Epithelial cell of esophagus (primary cell): Measurements from ENCODE around the gene ITFG1.

ENCODE experiments used
- DNase-seq: peaks from one replicate; pipeline ENCODE4 v3.0.0; 2010; ENCODE audit warnings: low read depth
- H3K4me3 ChIP-seq: 2 replicates; pipeline ENCODE4 v1.5.1; 2011; ENCODE audit warnings: mild to moderate bottlenecking, low read length, control low read depth
- TF ChIP-seq, protein P1 (sequence below): IDR thresholded peaks from 2 replicates; pipeline ENCODE4 v1.5.1; 2011; ENCODE audit warnings: low read depth, mild to moderate bottlenecking, low read length, control low read depth, inconsistent platforms; ENCODE audit not compliant: insufficient read depth; ENCODE audit errors: missing control alignments

Gene ITFG1

DNA sequence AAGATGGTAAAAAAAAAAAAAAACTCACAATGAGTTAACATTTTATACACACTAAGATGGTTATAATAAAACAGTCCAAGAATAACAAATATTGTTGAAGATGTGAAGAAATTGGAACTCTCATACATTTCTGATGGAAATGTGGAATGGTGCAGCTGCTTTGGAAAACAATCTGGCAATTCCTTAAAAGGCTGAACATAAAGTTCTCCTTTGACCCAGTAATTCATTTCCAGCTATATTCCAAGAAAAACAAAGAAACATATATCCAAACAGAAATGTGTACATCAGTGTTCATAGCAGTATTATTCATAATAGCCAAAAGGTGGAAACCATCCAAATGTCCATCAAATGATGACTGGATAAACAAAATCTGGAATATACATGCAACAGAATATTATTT lies 219.8 kb downstream of the ITFG1 start:
- H3K4me3 ChIP-seq = no peak overlapping the region
- DNase-seq = no peak
- TF ChIP-seq, protein P1, sequence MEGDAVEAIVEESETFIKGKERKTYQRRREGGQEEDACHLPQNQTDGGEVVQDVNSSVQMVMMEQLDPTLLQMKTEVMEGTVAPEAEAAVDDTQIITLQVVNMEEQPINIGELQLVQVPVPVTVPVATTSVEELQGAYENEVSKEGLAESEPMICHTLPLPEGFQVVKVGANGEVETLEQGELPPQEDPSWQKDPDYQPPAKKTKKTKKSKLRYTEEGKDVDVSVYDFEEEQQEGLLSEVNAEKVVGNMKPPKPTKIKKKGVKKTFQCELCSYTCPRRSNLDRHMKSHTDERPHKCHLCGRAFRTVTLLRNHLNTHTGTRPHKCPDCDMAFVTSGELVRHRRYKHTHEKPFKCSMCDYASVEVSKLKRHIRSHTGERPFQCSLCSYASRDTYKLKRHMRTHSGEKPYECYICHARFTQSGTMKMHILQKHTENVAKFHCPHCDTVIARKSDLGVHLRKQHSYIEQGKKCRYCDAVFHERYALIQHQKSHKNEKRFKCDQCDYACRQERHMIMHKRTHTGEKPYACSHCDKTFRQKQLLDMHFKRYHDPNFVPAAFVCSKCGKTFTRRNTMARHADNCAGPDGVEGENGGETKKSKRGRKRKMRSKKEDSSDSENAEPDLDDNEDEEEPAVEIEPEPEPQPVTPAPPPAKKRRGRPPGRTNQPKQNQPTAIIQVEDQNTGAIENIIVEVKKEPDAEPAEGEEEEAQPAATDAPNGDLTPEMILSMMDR = no peak

GRCh38 chr16:47236716-47237115 lies 224.1 kb downstream of the ITFG1 start:
- no peak overlapping the region for H3K4me3 ChIP-seq
- TF ChIP-seq, protein P1 = no peak
- no peak for DNase-seq

- TF ChIP-seq, protein P1 = no peak
- DNase-seq = no peak
- no peak overlapping the region for H3K4me3 ChIP-seq
Observed at GRCh38 chr16:47230296-47230695, 230.6 kb downstream of the ITFG1 start.

DNA sequence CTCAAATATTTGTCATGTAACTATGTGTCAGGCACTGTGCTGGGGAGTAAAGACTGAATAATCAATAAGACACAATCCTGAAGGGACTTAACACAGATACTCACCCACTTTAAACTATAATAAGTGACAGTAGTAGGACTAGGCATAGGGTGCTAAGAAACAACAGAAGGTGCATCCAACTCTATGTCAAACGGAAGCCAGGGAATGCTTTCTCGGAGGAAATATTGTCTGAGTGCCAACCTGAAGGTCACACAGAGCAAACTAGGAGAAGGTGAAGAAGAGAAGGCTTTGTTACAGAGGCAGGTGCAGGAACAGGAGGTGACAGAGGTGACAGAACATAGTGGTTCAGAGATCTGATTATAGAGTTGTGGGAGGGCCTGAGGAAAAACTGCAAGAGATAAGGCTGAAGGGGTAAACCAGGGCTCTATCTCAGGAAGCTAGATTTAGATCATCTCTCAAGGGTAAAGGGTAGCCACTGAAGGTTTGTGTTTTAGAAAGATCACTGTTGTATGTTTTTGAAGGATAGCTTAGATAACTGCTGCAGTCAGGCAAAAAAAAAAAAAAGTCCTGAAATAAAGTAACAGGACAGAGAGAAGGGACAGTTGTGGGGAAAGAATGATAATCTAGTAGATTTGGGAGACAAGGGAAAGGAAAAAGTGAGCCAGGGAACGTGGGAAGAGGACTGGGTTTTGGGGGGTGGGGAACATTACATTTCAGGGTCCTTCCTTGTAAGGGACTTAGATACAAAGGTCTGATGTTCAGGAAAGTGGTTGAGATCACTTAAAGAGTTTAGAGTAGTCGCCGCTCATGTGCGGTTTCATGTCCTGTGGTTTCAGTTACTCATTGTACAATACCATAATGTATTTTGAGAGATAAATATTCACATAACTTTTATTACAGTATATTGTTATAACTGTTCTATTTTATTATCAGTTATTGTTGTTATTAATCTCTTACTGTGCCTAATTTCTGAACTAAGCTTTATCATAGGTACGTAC lies 231.5 kb downstream of the ITFG1 start:
- no peak overlapping the region for H3K4me3 ChIP-seq
- TF ChIP-seq, protein P1 = no peak
- DNase-seq = no peak

GRCh38 chr16:47228241-47228640 lies 232.6 kb downstream of the ITFG1 start:
- DNase-seq = no peak
- H3K4me3 ChIP-seq = no peak overlapping the region
- TF ChIP-seq, protein P1 = no peak

DNA sequence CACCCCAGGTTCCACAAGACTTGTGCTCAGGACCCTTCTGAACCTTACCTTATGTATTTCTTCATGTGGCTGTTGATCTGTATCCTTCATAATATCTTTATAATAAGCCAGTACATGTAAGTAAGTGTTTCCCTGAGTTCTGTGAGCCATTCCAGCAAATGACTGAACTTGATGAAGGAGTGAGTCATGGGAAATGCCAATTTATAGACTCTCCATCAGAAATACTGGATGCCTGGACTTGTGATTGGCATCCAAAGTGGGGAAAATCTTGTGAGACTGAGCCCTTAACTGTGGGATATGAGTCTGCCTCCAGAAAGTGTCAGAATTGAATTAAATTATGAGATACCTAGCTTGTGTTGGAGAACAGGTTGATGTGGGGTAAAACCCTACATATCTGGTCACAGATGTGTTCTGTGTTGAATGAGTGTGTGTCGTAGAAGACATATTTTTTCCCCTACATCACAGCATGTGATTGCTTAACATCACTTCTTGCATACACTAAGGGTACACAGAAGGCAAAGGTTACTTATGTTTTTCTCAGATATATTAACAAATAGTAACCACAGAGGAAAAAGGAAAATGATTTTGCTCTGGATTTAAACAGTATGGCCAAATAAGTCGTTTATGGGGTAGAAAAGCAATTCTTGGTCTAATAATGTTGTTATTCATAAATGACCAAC lies 247.0 kb downstream of the ITFG1 start:
- TF ChIP-seq, protein P1 = no peak
- peak; percentile 51 for DNase-seq
- H3K4me3 ChIP-seq = no peak overlapping the region
